GM12874 (cell line): ENCODE data around the gene NCLN.
A peak's percentile ranks its signal among the peaks of the same experiment; 100 is the strongest.

Source experiments
- TF ChIP-seq, protein P1 (sequence below): IDR thresholded peaks from 2 replicates; pipeline ENCODE4 v1.5.1; 2011; ENCODE audit warnings: low read depth, mild to moderate bottlenecking, control low read depth, low read length, moderate library complexity; ENCODE audit not compliant: insufficient read depth

NCLN gene

DNA sequence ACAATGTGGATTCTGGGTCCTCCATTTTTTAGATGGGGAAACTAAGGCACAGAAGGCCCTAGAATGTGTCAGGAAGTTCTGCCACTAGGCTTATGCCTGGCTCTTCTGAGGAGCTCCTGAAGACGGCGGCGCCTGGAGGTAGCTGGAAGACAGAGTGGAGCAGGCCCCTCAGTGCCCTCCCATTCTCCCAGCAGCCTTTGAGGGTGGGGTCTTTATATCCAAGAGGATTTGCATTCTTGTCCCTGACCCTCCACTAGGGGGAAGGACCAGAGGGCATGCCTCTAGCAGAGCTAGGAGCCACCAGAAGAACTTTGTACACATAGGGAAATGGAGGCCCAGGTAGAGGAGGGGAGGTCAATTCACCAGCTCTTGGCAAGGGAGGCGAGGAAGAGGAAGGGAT is 48.1 kb downstream of the NCLN start:
- TF ChIP-seq, protein P1, sequence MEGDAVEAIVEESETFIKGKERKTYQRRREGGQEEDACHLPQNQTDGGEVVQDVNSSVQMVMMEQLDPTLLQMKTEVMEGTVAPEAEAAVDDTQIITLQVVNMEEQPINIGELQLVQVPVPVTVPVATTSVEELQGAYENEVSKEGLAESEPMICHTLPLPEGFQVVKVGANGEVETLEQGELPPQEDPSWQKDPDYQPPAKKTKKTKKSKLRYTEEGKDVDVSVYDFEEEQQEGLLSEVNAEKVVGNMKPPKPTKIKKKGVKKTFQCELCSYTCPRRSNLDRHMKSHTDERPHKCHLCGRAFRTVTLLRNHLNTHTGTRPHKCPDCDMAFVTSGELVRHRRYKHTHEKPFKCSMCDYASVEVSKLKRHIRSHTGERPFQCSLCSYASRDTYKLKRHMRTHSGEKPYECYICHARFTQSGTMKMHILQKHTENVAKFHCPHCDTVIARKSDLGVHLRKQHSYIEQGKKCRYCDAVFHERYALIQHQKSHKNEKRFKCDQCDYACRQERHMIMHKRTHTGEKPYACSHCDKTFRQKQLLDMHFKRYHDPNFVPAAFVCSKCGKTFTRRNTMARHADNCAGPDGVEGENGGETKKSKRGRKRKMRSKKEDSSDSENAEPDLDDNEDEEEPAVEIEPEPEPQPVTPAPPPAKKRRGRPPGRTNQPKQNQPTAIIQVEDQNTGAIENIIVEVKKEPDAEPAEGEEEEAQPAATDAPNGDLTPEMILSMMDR = no peak

DNA sequence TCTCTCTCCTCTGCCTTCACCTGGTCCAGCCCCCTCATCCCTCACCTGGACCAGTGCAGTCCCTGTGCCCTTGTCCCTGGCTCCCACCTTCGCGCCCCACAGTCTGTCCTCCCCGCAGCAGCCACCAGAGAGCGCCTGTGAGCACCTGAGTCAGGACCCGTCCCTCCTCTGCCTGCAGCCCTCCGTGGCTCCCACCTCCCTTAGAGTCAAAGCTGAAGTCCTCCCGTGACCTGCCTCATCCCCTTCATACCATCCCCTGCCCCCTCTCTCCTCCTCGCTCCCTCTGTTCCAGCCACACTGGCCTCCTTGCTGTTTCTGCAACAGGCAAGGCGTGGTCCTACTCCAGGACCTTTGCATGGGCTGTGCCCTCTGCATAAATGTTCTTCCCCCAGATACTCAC is 49.1 kb downstream of the NCLN start:
- TF ChIP-seq, protein P1 = peak; percentile 59; the same call in 1 of the 2 replicates

DNA sequence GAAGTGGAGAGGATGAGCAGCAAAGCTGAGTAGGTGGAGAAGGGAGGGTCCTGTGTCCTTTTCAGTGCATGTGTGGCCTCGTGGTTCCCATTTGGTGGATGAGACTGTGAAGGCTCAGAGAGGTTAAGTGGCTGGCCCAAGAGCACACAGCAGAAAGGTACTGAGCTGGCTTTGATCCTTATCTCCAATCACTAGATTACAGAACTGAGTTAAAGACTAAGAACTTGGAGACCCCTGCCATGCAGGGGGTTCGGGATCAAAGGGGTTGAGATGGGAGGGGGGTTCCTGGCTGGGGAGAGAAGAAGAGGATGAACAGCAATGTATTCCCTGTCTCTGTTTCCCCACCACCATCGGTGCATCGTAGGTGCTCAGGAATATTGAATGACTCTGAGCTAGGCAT is 50.5 kb downstream of the NCLN start:
- TF ChIP-seq, protein P1 = no peak

DNA sequence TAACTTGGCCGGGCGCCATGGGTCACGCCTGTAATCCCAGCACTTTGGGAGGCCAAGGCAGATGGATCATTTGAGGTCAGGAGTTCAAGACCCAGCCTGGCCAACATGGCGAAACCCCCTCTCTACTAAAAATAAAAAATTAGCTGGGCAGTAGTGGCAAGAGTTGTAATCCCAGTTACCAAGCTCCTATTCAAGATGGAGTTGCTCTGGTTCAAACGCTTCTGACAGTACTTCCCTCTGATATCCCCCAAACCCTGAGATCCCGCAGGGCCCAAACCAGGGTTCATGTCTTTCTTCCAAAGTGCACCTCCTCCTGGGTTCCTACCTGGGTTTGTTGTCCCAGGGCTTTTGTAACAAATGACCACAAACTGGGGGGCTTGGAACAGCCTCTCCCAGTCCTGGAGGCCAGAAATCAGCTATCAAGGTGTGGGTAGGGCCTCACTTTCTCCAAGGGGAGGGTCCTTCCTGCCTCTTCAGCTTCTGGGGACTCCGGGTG is 52.4 kb downstream of the NCLN start:
- TF ChIP-seq, protein P1 = no peak

DNA sequence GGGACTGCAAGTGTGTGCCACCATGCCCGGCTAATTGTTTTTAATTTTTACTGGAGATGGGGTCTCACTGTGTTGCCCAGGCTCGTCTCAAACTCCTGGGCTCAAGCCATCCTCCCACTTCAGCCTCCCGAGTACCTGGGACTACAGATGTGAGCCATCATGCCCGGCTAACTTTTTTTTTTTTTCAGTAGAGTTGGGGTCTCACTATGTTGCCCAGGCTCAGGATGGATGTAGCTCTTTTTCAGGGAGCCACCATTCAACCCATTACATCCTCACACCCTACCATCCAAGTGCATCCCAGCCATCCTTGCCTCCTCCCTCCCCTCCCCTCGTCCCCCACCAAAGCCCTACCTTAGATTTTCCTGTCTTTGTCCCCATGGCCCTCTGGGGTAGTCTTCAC is 53.6 kb downstream of the NCLN start:
- TF ChIP-seq, protein P1 = no peak

DNA sequence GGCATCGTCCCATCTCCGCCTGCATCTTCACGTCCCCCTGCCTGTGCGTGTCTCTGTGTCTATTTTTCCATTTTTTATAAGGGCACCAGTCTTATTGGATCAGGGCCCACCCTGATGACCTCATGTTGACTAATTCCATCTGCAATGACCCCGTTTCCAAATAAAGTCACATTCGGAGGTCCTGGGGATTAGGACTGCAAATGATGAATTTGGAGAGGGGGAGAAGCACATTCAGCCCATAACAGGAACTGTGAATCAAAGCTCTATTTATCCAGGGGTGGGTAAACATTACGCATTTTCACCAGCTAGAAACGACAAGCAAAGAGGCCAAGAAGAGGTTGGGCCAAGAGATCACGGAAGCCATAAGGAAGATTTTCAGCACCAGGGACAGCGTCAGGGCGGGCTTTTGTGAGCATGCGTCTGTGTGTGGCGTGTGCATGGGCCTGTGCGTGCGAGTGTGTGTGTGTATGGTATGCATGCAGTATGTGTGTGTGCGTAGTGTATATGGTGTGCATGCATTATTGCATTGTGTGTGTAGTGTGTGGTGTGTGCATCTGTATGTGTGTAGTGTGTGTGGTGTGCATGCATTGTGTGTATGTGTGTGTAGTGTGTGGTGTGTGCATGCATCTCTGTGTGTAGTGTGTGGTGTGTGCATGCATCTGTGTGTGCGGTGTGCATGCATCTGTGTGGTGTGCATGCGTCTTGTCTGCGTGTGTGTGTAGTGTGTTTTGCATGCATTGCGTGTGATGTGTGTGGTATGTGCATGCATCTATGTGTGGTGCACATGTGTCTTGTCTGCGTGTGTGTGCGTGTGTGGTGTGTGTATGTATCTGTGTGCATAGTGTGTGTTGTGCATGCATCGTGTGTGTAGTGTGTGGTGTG is 58.3 kb downstream of the NCLN start:
- TF ChIP-seq, protein P1 = no peak

DNA sequence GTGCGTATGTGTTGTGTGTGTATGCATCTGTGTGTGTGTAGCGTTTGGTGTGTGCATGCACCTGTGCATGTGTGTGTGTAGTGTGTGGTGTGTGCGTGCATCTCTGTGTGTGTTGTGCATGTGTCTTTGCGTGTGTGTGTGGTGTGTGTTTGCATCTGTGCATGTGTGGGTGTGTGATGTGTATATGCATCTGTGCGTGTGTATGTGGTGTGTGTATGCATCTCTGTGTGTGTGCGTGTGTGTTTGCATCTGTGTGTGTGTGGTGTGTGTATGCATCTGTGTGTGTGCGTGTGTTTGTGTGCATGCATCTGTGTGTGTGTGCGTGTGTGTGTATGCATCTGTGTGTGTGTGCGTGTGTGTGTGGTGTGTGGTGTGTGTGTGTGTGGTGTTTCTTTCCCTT is 59.3 kb downstream of the NCLN start:
- TF ChIP-seq, protein P1 = no peak
